Hepatocyte (in vitro differentiated cells): Measurements from ENCODE around the gene MS4A6A.

Source experiments
- CTCF ChIP-seq: fragments of 200-600 bp; sonication (generic); IDR thresholded peaks from 2 replicates; pipeline ENCODE4 v1.5.1; 2016; ENCODE audit warnings: antibody characterized with exemption, mild to moderate bottlenecking; ENCODE audit not compliant: poor library complexity
- EZH2 ChIP-seq: fragments of 200-600 bp; sonication (generic); IDR thresholded peaks from 2 replicates; pipeline ENCODE4 v1.6.1; 2016; ENCODE audit warnings: antibody characterized with exemption, mild to moderate bottlenecking, borderline replicate concordance
- EZH2phosphoT487 ChIP-seq: fragments of 200-600 bp; sonication (generic); IDR thresholded peaks from one replicate; pipeline ENCODE4 v1.6.1; 2018; ENCODE audit warnings: antibody characterized with exemption, mild to moderate bottlenecking, low read depth, moderate library complexity; ENCODE audit not compliant: unreplicated experiment, severe bottlenecking

- TF ChIP-seq CTCF (no peak), EZH2 (no peak), EZH2phosphoT487 (no peak)
Measured at GRCh38 chr11:60197442-60197841, 14.6 kb upstream of the MS4A6A start.
